ENCODE results near the gene SETBP1.

SETBP1 gene

GRCh38 chr18:44821924-44822323, 141.2 kb downstream of the SETBP1 start:
- no peak for DNase-seq

GRCh38 chr18:44823286-44823685, 142.6 kb downstream of the SETBP1 start:
- no peak for DNase-seq

GRCh38 chr18:44823782-44824181, 143.1 kb downstream of the SETBP1 start:
- DNase-seq, result peak; percentile 38

GRCh38 chr18:44824884-44825283, 144.2 kb downstream of the SETBP1 start:
- no peak for DNase-seq

GRCh38 chr18:44826418-44827259, 146.0 kb downstream of the SETBP1 start:
- DNase-seq, result no peak

GRCh38 chr18:44828080-44828479, 147.4 kb downstream of the SETBP1 start:
- no peak for DNase-seq

GRCh38 chr18:44830581-44830980, 149.9 kb downstream of the SETBP1 start:
- no peak for DNase-seq

GRCh38 chr18:44833786-44834185, 153.1 kb downstream of the SETBP1 start:
- DNase-seq, result no peak

GRCh38 chr18:44834867-44835469, 154.3 kb downstream of the SETBP1 start:
- DNase-seq, result no peak

GRCh38 chr18:44835703-44836102, 155.0 kb downstream of the SETBP1 start:
- DNase-seq, result no peak

GRCh38 chr18:44836263-44836662, 155.6 kb downstream of the SETBP1 start:
- DNase-seq, result no peak

- no peak for DNase-seq
These were observed 156.9 kb downstream of the SETBP1 start for GRCh38 chr18:44837482-44838180.

GRCh38 chr18:44838971-44839666, 158.4 kb downstream of the SETBP1 start:
- DNase-seq, result peak; percentile 58

- DNase-seq, result no peak
These were observed 159.5 kb downstream of the SETBP1 start for GRCh38 chr18:44840058-44840790.

- DNase-seq, result no peak
These were observed 160.5 kb downstream of the SETBP1 start for GRCh38 chr18:44841221-44841620.

- DNase-seq, result no peak
These were observed 161.3 kb downstream of the SETBP1 start for GRCh38 chr18:44841752-44842587.

- DNase-seq, result no peak
These were observed 162.1 kb downstream of the SETBP1 start for GRCh38 chr18:44842588-44843412.

GRCh38 chr18:44844486-44844885, 163.8 kb downstream of the SETBP1 start:
- DNase-seq, result no peak

- no peak for DNase-seq
These were observed 165.8 kb downstream of the SETBP1 start for GRCh38 chr18:44846450-44846849.

- DNase-seq, result no peak
These were observed 168.1 kb downstream of the SETBP1 start for GRCh38 chr18:44848644-44849335.

All from stimulated activated CD4-positive, alpha-beta T cell treated with anti-CD3 and anti-CD28 coated beads, Interleukin-1b, Interleukin-23, amount 100 ng/mL, for 48 hours (primary cell).